GM15510 (cell line): ENCODE measurements around the gene TLR9.

Experiments used
- POLR2A ChIP-seq: IDR thresholded peaks from 3 replicates; pipeline ENCODE4 v1.6.1; 2011; ENCODE audit warnings: borderline replicate concordance; ENCODE audit not compliant: insufficient read length; ENCODE audit errors: extremely low read depth

The TLR9 gene

GRCh38 chr3:52228266-52228665 lies 2.8 kb upstream of the TLR9 start:
- no peak for TF ChIP-seq POLR2A

GRCh38 chr3:52227766-52228165 lies 2.3 kb upstream of the TLR9 start:
- TF ChIP-seq POLR2A: no peak

DNA sequence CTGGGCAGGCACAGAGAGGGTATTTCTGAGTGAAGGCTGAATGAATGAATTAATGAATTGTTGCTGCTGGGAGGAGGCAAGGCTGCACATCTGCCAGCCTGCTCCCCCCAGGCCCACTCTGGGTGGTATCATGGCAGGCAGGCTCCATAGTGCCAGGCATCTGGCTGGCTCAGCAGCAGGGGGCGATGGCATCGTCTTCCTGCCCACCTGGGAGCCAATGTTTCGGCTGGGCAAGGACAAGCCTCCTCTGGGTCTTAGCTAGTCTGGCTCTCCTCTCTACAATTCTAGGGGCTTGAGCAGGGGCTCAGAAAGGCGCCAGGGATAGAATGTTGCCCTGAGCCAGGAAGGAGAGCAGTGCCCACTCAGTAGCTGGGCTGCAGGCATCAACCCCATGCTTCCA lies 1.7 kb upstream of the TLR9 start:
- TF ChIP-seq POLR2A: no peak

DNA sequence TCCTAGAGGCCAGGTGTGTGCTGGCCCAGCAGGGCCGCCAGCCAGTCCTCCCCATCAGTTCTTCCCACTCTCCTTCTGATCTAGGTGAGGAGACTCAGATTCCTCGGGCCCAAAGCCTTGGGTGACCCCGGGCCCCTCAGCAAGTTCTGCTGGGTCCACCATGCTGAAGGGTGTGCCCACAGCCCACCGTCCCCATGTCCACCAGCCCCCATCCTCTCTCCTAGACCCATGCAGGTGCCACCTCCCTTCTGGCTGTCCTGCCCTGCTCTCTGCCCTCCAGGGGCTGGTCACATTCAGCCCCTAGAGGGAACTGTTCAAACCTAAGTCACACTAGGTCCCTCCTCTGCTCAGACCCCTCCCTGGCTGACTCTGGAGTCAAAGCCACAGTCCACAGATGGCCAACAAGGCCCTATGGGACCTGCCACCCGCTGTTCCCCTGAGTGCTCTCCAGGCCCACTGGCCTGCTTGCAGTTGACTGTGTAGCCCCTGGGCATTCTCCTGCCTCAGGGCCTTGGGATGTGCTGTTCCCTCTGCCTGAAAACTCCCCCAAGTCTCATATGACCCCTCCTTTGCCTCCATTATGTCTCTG lies 878 bp upstream of the TLR9 start:
- TF ChIP-seq POLR2A: no peak

DNA sequence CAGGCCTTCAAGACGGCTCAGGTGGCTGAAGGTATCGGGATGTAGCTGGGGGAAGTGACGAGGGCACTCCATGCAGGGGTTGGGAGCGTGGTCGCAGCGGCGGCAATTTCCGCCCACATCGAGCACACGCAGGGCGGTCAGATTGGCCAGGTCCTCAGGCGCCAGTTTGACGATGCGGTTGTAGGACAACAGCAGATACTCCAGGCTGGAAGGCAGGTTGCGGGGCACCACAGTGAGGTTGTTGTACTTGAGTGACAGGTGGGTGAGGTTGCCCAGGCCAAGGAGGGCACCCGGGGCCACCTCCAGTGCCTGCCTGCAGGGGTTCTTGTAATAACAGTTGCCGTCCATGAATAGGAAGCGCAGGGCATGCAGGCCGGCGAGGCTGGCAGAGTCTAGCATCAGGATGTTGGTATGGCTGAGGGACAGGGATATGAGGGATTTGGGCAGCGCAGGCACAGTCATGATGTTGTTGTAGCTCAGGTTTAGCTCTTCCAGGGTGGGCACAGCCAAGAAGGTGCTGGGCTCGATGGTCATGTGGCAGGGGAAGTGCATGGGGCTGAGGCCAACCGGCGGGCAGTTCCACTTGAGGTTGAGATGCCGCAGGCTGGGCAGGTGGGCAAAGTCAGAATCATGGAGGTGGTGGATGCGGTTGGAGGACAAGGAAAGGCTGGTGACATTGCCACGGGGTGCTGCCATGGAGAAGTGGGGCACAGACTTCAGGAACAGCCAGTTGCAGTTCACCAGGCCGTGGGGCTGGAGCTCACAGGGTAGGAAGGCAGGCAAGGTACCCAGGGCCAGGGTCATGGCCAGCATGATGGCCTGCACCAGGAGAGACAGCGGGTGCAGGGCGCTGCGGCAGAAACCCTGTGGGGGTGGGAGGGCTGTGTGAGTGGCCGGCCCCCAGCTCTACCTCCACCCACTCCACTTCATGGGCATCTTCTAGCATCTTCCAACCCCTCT lies 1.7 kb downstream of the TLR9 start:
- no peak for TF ChIP-seq POLR2A

- TF ChIP-seq POLR2A: no peak
Measured at GRCh38 chr3:52222319-52223221, 2.9 kb downstream of the TLR9 start.

GRCh38 chr3:52221563-52222318 lies 3.7 kb downstream of the TLR9 start:
- no peak for TF ChIP-seq POLR2A

DNA sequence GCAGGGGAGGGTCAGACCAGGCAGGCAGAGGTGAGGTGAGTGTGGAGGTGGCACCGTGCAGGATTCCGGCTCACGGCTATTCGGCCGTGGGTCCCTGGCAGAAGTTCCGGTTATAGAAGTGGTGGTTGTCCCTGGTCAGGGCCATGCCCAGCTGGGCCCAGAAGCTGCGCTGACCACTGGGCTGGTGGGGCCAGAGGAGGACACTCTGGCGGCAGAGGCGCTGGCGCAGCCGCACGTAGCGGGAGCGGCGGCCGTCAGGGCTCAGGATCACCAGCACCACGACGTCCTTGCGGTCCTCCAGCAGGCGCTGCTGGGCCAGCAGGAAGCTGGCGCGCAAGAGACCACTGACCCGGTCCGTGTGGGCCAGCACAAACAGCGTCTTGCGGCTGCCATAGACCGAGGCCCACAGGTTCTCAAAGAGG lies 4.3 kb downstream of the TLR9 start:
- no peak for TF ChIP-seq POLR2A

GRCh38 chr3:52220380-52221026 lies 4.9 kb downstream of the TLR9 start:
- TF ChIP-seq POLR2A: no peak

GRCh38 chr3:52218937-52219650 lies 6.4 kb downstream of the TLR9 start:
- no peak for TF ChIP-seq POLR2A

- TF ChIP-seq POLR2A: no peak
Measured at GRCh38 chr3:52218454-52218853, 7.0 kb downstream of the TLR9 start.

- no peak for TF ChIP-seq POLR2A
Measured at GRCh38 chr3:52218026-52218425, 7.4 kb downstream of the TLR9 start.

DNA sequence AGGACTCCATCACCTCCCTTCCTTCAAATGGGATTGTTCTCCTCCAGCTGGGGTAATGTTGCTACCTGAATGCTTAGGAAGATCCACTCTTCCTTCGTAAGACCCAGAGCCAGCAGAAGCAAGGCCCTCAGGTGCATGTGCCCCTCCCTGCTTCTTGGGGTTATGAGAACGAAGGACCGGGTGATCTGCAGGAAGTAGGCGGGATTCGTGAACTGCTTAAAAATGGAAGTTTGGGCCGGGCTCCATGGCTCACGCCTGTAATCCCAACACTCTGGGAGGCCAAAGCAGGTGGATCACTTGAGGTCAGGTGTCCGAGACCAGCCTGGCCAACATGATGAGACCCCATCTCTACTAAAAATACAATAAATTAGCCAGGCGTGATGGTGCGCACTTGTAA lies 8.0 kb downstream of the TLR9 start:
- TF ChIP-seq POLR2A: no peak
